HG02610 (cell line): ENCODE data around the gene ERCC5.

ENCODE experiments used
- ATAC-seq: cut with Tn5 transposase; IDR thresholded peaks from one replicate; pipeline ENCODE4 v1.9.1; 2021; ENCODE audit warnings: mild to moderate bottlenecking, moderate library complexity; ENCODE audit not compliant: unreplicated experiment

ERCC5 gene

GRCh38 chr13:102879793-102880499, 34.1 kb downstream of the ERCC5 start:
- no peak for ATAC-seq

DNA sequence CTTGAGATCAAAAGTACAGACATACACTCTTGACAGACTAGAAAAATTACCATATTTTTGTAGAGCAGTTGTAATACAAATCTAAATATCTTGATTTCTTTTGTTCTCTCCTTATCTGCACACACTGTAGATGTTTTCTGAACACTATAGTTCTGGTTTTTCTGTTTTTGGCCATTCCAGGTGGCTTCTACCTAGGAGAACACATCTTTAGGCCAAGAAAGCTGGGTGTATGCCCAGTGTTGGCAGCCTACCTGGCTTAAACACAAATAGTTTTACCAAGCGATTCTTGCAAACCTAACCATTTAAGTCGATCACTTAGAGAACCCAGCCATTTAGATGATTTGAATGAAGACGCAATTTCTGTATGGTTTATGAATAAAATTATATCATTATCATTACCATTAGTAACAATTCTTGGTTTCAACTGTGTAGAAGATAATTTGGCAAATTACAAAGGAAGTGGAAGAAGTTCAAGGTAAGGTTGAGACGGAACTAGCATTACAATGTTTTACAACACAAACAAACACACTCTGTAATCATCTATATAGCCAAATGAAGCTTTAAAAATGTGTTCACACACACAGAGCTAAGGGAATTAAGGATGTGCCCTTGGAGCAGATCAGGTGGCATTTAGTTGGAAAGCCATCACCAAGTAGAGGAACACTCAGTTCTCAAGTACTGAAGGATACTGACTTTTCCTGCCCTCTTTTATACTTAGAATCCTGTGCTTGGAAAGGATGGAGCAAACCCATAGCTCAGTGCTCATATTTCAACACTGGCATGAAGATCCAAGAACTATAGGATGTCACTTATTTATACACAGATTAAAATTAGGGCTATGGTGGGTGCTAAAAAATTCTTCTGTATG, 36.2 kb downstream of the ERCC5 start:
- ATAC-seq = no peak

GRCh38 chr13:102892503-102892902, 46.7 kb downstream of the ERCC5 start:
- ATAC-seq = no peak

- no peak for ATAC-seq
Observed at GRCh38 chr13:102897371-102898138, 51.7 kb downstream of the ERCC5 start.

DNA sequence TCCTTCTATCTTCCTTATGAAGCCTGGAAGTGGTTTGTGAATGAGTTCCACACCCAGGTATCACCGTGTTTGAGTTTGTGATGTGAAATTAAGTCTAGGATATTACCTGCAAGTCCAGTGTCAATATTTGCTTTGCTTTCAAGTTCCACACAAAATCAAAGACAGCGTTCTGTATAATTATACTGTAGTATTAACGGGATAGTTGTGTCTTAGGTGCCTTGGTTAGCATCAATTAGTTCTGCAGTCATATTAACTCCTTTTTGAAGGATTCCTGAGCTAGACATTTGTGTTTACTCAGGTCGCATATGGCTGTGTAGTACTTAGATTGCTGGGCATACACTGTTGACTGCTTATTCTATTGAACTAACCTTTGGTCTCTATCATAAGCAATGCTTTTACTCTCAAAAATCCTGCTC, 54.4 kb downstream of the ERCC5 start:
- no peak for ATAC-seq

- no peak for ATAC-seq
Observed at GRCh38 chr13:102901056-102901455, 55.2 kb downstream of the ERCC5 start.

DNA sequence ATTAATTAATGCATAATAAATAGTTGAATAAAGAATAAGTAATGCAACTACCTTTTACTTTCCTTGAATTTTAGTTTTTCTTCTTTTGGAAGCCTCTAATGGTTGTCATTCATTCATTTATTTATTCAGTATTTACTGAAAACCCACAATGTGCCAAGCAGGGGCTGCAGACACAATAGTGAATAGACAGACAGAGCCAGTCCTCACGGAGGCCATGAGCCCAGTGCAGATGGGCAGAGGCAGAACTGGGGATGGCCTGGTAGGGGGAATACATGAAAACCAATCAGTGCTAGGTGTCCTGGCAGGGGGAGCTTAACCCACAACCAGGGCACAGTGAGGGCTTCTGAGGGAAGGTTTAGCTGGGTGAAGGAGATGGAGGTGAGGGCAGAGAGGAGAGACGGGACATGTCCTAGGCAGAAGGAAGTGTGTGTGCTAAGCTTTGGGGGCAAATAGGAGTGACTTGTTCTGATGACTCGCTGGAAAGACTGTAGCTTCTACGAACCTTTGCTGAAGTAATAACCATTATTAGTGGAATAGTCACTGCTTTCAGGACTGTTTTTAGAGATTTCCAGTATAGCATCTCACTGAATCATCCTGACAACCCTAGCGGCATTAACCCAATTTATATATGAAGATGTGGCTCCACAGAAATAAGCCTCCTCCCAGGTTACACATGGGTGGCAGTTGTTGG, 55.9 kb downstream of the ERCC5 start:
- ATAC-seq = no peak

DNA sequence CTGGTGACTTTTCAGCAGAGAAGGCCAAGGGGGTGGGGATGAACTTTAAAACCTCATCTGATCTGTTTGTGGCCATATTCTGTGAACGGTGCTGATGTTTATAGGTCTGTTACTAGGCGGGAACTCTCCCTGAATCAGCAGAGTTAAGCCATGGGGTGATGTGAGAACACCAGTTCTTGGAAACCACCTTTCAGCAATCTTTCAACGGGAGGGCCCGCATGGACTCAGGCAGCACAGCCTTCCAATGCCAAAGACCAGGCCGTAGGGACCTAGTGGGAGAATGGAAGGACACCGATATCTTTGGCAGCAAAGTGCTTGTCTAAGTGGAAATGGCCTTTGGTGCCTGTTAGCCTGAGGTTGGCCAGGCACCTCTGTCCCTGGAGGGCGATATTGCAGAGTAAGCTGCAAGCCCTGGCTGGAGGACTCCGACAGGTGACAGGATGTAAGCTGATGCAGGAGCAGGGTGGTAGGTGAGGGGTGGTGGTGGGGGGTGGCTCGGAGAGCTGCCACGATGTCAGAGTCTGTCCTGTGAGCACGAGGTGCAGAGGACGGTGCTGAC, 57.0 kb downstream of the ERCC5 start:
- no peak for ATAC-seq

DNA sequence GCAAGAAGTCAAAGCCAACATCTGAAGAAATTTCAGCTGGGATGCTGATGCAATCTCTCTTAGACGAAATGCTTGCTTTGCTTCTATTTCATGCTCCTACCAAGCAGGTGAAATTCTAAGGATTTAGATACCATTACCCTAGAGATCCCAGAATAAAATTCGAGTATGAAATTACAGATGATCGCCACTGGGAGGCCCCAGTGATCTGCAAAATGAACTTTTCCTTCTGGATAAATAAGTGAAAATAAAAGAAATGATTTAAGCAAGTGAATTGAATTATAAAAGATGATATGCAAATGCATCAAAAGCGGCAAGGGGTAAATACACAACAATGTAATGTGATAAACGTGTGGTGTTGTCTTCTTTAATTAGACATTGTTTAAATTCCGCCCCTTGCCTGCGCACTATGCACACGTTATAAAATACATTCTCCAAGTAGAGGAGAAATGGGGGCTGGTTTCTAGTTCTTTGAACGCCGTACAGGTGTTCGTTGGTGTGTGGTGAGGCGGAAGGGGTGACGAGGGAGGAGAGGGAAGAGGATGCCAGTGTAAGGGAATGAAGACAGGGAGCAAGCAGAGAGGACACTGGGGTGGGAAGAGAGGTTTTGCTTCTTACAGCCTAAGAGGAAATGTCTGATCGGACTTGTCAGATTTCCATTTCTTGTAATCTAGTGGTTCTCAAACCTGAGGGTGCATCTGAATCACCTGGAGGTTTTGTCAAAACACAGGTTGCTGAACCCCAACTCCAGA, 58.0 kb downstream of the ERCC5 start:
- ATAC-seq = no peak

- no peak for ATAC-seq
Observed at GRCh38 chr13:102904408-102904862, 58.6 kb downstream of the ERCC5 start.

GRCh38 chr13:102905905-102906771, 60.3 kb downstream of the ERCC5 start:
- no peak for ATAC-seq

DNA sequence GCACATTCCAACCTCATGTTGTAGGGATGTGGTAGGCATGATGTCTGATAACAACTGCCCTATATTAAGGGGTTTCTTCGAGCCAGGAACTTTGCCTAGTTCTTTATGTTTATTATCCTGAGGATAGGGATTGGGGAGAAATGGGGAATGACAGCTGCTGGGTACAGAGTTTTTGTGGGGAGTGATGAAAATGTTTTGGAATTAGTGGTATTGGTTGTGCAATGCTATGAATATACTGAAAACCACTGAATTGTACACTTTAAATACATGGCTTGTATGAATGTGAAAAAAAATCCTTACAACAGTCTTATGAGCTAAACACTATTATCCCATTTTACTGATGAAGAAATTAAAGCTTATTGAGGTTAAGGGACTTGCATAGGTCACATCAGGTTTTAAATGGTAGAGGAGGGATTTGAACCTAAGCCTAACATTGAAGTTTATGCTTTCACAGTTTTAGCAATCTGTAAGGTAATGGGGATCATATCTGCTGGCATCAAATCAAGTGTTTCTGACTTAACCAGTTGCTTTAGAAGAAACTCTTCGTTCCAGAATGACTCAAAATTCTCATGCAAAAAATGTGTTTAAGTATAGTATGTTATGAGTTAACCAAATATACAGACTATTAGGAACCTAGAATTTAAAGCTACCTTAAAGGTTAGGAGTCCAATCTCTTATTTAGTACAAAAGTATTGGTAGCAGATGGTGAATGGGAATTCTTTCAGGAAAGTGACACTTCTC, 61.4 kb downstream of the ERCC5 start:
- peak; percentile 86 for ATAC-seq

DNA sequence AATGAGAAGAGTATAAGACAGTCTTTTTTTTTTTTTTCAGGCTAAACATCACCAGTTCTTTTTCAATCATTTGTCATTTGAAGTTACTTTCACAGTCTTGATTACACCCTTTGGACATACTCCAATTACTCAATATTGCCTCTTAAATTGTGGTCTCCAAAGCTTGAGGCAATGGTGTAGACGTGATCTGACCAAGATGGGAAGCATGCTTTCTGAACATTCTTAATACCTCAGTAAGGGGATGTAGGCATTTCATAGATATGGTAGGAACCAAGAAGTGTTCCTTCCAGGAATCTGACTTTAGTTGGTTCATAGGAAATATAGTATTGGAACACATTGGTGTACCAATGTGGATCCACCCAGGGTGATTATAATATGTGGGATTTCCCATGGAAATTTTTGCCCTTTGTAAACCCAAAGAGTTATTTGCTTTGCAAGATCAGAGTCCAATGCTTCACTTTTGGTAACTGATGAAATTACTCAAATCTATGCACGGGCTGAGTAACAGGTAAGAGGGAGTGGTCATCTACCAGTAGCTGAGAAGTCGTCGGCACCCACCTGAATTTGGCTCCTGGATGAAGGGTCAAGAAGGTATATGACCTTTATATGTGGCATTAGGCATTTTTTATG, 62.2 kb downstream of the ERCC5 start:
- ATAC-seq = peak; percentile 25

- ATAC-seq = no peak
Observed at GRCh38 chr13:102909971-102910370, 64.1 kb downstream of the ERCC5 start.

DNA sequence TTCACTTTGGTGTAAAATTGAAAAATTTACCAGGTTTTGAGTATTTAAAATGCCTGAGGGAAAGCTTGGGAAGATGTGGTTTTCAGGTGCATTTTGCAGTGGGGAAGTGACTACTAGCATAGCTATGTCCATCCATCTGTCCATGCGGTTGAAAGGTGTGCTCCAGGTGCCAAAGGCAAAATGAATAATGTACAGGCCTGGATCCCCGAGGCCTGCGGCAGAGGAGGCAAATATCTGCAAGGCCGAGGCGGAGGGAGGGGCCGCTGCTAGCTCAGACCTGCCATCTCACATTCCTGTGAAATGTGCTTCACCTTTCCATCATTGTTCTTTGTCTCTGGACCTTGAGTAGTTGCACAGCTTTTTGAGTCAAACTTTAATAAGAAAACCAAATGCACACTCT, 65.5 kb downstream of the ERCC5 start:
- no peak for ATAC-seq

GRCh38 chr13:102912599-102912998, 66.8 kb downstream of the ERCC5 start:
- no peak for ATAC-seq

- ATAC-seq = no peak
Observed at GRCh38 chr13:102913914-102914313, 68.1 kb downstream of the ERCC5 start.
